Common myeloid progenitor, CD34-positive (primary cell): ENCODE results near the gene UHMK1. TPM values are rescaled to one million over a fixed set of nuclear protein-coding genes. Genes with fewer than 3 reads are reported as not detected.
A peak's percentile ranks its signal among the peaks of the same experiment; 100 is the strongest.
"Not testable (repeated sequence)": the region's sequence is repeated elsewhere in the genome, so short reads cannot be mapped to it uniquely, and the experiment has no call there.

Source experiments
- CTCF ChIA-PET: fragments of 350-600 bp; sonication (Branson Sonifier 250); formaldehyde crosslinking; loops from one replicate; lab custom pipeline; 2021; ENCODE audit warnings: antibody characterized with exemption; lab: Charles Lee
- POLR2A ChIA-PET: fragments of 350-600 bp; sonication (Branson Sonifier 250); formaldehyde crosslinking; loops from one replicate; lab custom pipeline; 2021; ENCODE audit warnings: antibody characterized with exemption; lab: Charles Lee
- DNase-seq, 3 donors: peaks; one replicate each; pipeline versions ENCODE4 v3.0.0 to v3.0.0-alpha.2; 2013
- H3K27ac ChIP-seq, 2 experiments: 1 replicate in 1 of 2; 2 replicates in 1 of 2; pipeline ENCODE4 v1.7.0; 2013; ENCODE audit warnings: inconsistent platforms in 2 of 2, low read length in 2 of 2, mild to moderate bottlenecking in 2 of 2, low read depth in 1 of 2, moderate library complexity in 1 of 2; ENCODE audit not compliant: severe bottlenecking in 2 of 2, insufficient read depth in 1 of 2, poor library complexity in 1 of 2
- H3K27me3 ChIP-seq, 5 experiments: replicated peaks in 2 of 5; 1 replicate in 3 of 5; 2 replicates in 2 of 5; pipeline versions ENCODE4 v1.6.1 to v1.7.0; 2013; ENCODE audit warnings: low read length in 4 of 5, mild to moderate bottlenecking in 2 of 5, moderate library complexity in 2 of 5, inconsistent platforms in 1 of 5; ENCODE audit not compliant: insufficient read depth in 5 of 5, control insufficient read depth in 4 of 5
- H3K36me3 ChIP-seq, 4 experiments: 1 replicate in 2 of 4; 2 replicates in 2 of 4; pipeline versions ENCODE4 v1.6.1 to v1.7.0; 2013; ENCODE audit warnings: low read length in 3 of 4, control low read depth in 1 of 4, mild to moderate bottlenecking in 1 of 4; ENCODE audit not compliant: control insufficient read depth in 4 of 4, insufficient read depth in 4 of 4
- H3K4me1 ChIP-seq, 4 experiments: 1 replicate in 3 of 4; 2 replicates in 1 of 4; pipeline versions ENCODE4 v1.6.1 to v1.7.1; 2013; ENCODE audit warnings: low read length in 3 of 4, mild to moderate bottlenecking in 3 of 4, control low read depth in 1 of 4, inconsistent platforms in 1 of 4, moderate library complexity in 1 of 4; ENCODE audit not compliant: control insufficient read depth in 4 of 4, insufficient read depth in 4 of 4; ENCODE audit errors: control extremely low read depth in 1 of 4
- H3K4me3 ChIP-seq, 7 experiments: 1 replicate in 4 of 7; 2 replicates in 3 of 7; pipeline versions ENCODE4 v1.5.1 to v1.7.0; 2013; ENCODE audit warnings: mild to moderate bottlenecking in 7 of 7, low read length in 6 of 7, moderate library complexity in 6 of 7, inconsistent platforms in 2 of 7, low read depth in 2 of 7, control low read depth in 1 of 7; ENCODE audit not compliant: insufficient read depth in 4 of 7, control insufficient read depth in 1 of 7; ENCODE audit errors: extremely low read depth in 1 of 7
- H3K9me3 ChIP-seq, 5 experiments: 1 replicate in 4 of 5; 2 replicates in 1 of 5; pipeline versions ENCODE4 v1.6.1 to v1.7.1; 2013; ENCODE audit warnings: low read length in 4 of 5, mild to moderate bottlenecking in 2 of 5, inconsistent platforms in 1 of 5, low read depth in 1 of 5, moderate library complexity in 1 of 5; ENCODE audit not compliant: control insufficient read depth in 4 of 5, insufficient read depth in 2 of 5; ENCODE audit errors: control extremely low read depth in 1 of 5
- WGBS: methylation state at CpG from one replicate; pipeline ENCODE4 v1.1.5; 2013; ENCODE audit not compliant: insufficient coverage; 5-methylcytosine and 5-hydroxymethylcytosine counted together
- polyA plus RNA-seq: library from polyadenylated mRNA; unstranded; fragments of 120-200 nt; gene quantifications from one replicate; pipeline ENCODE4 v1.2.1, GENCODE V29; 2013

UHMK1 gene
- polyA plus RNA-seq: 29.6 TPM

GRCh38 chr1:162497723-162498495 is at the start of gene UHMK1:
TSS of gene UHMK1 (plus strand) at chr1:162497818. CDS start at chr1:162498001, 183 bp downstream.
- Histone ChIP-seq H3K27ac (peak within 1 kb of the TSS; percentile 85 to 94), H3K36me3 (peaks cover 10 to 30% (median 18%) of the 10 kb centered on the region in 4 experiments), H3K4me1 (peaks cover 3 to 17% (median 13%) of the 10 kb centered on the region in 4 experiments), H3K9me3 (no peaks in the 10 kb centered on the region), H3K4me3 (peak within 1 kb of the TSS; percentile 87 to 98 (median 91)), H3K27me3 (no peaks in the 10 kb centered on the region)
- ChIA-PET POLR2A (no interaction called here), CTCF (interaction anchor here (1.5 kb wide), 1 partner anchor 13 kb away, joined by 4 read pairs; no protein-coding TSS in a partner anchor)
- DNase-seq: peak; percentile 93 to 97 (median 97)
- WGBS: under 1% methylated on average over 56 of the region's 61 CpGs

DNA sequence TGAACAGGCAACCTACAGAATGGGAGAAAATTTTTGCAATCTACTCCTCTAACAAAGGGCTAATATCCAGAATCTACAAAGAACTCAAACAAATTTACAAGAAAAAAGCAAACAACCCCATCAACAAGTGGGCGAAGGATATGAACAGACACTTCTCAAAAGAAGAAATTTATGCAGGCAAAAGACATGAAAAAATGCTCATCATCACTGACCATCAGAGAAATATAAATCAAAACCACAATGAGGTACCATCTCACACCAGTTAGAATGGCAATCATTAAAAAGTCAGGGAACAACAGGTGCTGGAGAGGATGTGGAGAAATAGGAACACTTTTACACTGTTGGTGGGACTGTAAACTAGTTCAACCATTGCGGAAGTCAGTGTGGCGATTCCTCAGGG is 43.3 kb upstream of the UHMK1 start:
- H3K9me3 ChIP-seq, CTCF ChIA-PET, H3K27ac ChIP-seq, DNase-seq, H3K4me3 ChIP-seq, H3K36me3 ChIP-seq, H3K27me3 ChIP-seq, H3K4me1 ChIP-seq, POLR2A ChIA-PET: not testable (repeated sequence)
- WGBS: no CpG with 5 or more reads among the region's 3 CpGs

DNA sequence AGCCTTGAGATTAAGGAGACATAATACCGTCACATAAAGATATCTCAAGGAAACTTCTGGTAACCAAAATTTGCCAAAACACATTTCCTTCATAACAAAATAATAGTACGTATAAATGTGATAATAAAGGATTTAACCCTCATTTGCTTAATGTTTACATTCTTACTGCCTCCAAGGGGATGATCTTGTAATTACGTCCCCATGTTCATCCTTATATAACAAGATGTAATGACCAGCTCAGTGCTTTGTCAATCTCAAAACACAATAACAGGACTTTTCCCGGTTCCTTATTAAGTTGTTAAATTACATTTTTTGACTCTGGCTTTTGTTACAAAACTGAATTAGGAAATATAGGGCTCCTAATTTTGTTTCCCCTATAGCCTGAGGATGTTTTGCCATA is 41.3 kb upstream of the UHMK1 start:
- CTCF ChIA-PET: no interaction called here
- WGBS: no CpG with 5 or more reads among the region's 4 CpGs
- no peak overlapping the region for H3K27ac ChIP-seq
- H3K4me1 ChIP-seq: no peaks in the 10 kb centered on the region
- H3K27me3 ChIP-seq: no peaks in the 10 kb centered on the region
- H3K36me3 ChIP-seq: no peaks in the 10 kb centered on the region
- H3K4me3 ChIP-seq: no peak overlapping the region
- POLR2A ChIA-PET: no interaction called here
- DNase-seq: peak in 1 of 3 donors; percentile 1
- no peaks in the 10 kb centered on the region for H3K9me3 ChIP-seq

GRCh38 chr1:162458236-162458635 is 39.4 kb upstream of the UHMK1 start:
- Histone ChIP-seq H3K4me3 (no peak overlapping the region), H3K36me3 (no peaks in the 10 kb centered on the region), H3K27me3 (no peaks in the 10 kb centered on the region), H3K9me3 (no peaks in the 10 kb centered on the region), H3K27ac (no peak overlapping the region), H3K4me1 (no peaks in the 10 kb centered on the region)
- ChIA-PET CTCF (no interaction called here), POLR2A (no interaction called here)
- WGBS: no CpG with 5 or more reads among the region's 5 CpGs
- DNase-seq: no peak

- H3K27me3 ChIP-seq, H3K9me3 ChIP-seq, CTCF ChIA-PET, DNase-seq, H3K4me3 ChIP-seq, H3K27ac ChIP-seq, POLR2A ChIA-PET, H3K36me3 ChIP-seq, H3K4me1 ChIP-seq: not testable (repeated sequence)
- 100% methylated on average over 1 of the region's 2 CpGs for WGBS
Measured at GRCh38 chr1:162462425-162462824, 35.2 kb upstream of the UHMK1 start.

DNA sequence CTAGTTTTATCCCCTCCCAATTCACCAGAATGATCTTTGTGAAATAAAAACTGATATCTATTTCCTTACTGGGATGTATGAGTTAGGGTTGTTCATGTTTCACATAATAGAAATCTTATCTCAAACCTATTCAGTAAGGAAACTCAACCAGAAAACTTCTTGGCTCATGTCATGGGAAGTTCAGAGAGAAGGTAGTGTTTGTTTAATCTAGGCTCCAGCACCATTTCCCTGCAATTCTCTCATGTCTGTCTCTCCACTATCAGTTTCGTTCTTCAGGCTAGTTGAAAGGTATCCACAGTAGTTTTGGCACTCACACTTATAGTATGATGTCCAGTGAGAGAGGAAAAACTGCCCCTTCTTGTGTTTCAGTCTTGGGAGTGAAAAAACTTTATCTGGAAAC is 34.6 kb upstream of the UHMK1 start:
- no CpG with 5 or more reads among the region's 1 CpG for WGBS
- no peaks in the 10 kb centered on the region for H3K9me3 ChIP-seq
- POLR2A ChIA-PET: interaction anchor here (0.6 kb wide), 1 partner anchor 1067 kb away, joined by 4 read pairs; no protein-coding TSS in a partner anchor
- no peak overlapping the region for H3K27ac ChIP-seq
- no peak overlapping the region for H3K4me3 ChIP-seq
- H3K4me1 ChIP-seq: no peaks in the 10 kb centered on the region
- H3K27me3 ChIP-seq: no peaks in the 10 kb centered on the region
- no peaks in the 10 kb centered on the region for H3K36me3 ChIP-seq
- DNase-seq: no peak
- CTCF ChIA-PET: no interaction called here

- ChIA-PET POLR2A (no interaction called here), CTCF (interaction anchor here (0.5 kb wide), 1 partner anchor 107 kb away, joined by 3 read pairs; no protein-coding TSS in a partner anchor)
- H3K27ac ChIP-seq: no peak overlapping the region
- no peak overlapping the region for H3K4me3 ChIP-seq
- no peaks in the 10 kb centered on the region for H3K9me3 ChIP-seq
- WGBS: 100% methylated on average over 3 of the region's 3 CpGs
- no peaks in the 10 kb centered on the region for H3K4me1 ChIP-seq
- no peak for DNase-seq
- H3K27me3 ChIP-seq: no peaks in the 10 kb centered on the region
- no peaks in the 10 kb centered on the region for H3K36me3 ChIP-seq
Measured at GRCh38 chr1:162466797-162467196, 30.8 kb upstream of the UHMK1 start.
